Measurements from ENCODE around the gene SESTD1.

DNA sequence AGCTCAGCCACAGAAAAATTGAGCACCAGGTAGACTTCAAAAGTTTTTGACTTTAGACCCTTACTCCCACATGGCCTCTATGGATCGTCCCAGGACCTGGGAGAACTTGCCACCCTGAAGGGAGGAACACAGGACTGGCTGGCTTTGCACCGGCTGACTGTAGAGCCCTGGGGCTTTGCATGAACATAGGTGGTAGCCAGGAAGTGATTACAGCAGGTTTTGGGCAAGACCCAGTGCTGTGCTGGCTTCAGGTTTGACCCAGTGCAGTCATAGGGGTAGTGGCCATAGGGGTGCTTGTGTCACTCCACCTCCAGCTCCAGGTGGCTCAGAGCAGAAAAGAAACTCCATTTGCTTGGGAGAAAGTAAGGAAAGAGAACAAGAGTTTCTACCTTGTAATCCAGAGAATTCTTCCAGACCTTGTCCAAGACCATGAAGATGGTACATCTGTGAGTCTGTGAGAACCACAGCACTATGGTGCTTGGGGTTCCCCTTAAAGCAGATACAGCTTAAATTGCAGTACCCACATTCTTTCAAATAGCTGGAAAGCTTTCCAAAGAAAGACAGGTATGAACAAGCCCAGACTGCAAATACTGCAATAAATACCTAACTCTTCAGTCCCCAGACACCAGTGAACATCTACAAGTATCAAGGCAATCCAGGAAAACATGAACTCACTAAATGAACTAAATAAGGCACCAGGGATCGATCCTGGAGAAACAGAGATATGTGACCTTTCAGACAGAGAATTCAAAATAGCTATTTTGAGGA is 13.0 kb upstream of the SESTD1 start:
- TF ChIP-seq, protein P1, sequence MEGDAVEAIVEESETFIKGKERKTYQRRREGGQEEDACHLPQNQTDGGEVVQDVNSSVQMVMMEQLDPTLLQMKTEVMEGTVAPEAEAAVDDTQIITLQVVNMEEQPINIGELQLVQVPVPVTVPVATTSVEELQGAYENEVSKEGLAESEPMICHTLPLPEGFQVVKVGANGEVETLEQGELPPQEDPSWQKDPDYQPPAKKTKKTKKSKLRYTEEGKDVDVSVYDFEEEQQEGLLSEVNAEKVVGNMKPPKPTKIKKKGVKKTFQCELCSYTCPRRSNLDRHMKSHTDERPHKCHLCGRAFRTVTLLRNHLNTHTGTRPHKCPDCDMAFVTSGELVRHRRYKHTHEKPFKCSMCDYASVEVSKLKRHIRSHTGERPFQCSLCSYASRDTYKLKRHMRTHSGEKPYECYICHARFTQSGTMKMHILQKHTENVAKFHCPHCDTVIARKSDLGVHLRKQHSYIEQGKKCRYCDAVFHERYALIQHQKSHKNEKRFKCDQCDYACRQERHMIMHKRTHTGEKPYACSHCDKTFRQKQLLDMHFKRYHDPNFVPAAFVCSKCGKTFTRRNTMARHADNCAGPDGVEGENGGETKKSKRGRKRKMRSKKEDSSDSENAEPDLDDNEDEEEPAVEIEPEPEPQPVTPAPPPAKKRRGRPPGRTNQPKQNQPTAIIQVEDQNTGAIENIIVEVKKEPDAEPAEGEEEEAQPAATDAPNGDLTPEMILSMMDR (IDR thresholded peaks at IDR 0.05) = no peak
- no peak for TF ChIP-seq POLR2AphosphoS5 (IDR thresholded peaks at IDR 0.05)

All from prostate gland (tissue), 2 donors.